Thyroid gland (tissue), 4 donors: Measurements from ENCODE around the gene LBHD1.

Source experiments
- CTCF ChIP-seq, 6 experiments: fragments of 200-600 bp in 3 of 6; fragments of 450-650 bp in 3 of 6; sonication (generic) in 3 of 6; IDR thresholded peaks; one replicate each; pipeline ENCODE4 v1.5.1; 2016 to 2019; ENCODE audit warnings: antibody characterized with exemption in 6 of 6, mild to moderate bottlenecking in 2 of 6, inconsistent platforms in 1 of 6, moderate library complexity in 1 of 6
- POLR2A ChIP-seq, 2 donors: fragments of 450-650 bp; IDR thresholded peaks; one replicate each; pipeline ENCODE4 v1.6.1; 2017; ENCODE audit warnings: antibody characterized with exemption in 2 of 2, mild to moderate bottlenecking in 2 of 2, moderate library complexity in 1 of 2

GRCh38 chr11:62622476-62623089 is 49.5 kb downstream of the LBHD1 start:
- TF ChIP-seq CTCF (IDR thresholded peaks at IDR 0.05) (no peak), POLR2A (IDR thresholded peaks at IDR 0.05) (no peak)
